ENCODE measurements around the gene PRPF39.

DNA sequence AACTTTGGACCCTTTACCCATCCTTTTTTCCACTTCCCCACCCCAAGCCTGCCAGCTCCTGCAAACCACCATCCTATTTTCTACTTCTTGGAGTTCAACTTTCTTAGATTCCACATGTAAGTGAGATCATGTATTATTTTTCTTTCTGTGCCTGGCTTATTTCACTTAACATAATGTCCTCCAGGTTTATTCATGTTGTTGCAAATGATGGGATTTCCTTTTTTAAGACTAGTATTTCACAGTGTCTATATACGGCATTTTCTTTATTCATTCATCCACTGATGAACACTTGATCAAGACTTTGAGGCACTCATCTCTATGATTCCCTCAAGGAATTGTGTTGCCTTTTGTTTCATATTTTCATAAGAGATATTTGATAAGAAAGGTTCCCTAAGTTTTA, 5.6 kb upstream of the PRPF39 start:
- no peak for TF ChIP-seq CTCF (IDR thresholded peaks at IDR 0.05)
- TF ChIP-seq POLR2A (IDR thresholded peaks at IDR 0.05) = no peak
